Measurements from ENCODE around the gene ASH1L.
A peak's percentile ranks its signal among the peaks of the same experiment; 100 is the strongest.
"Not testable (repeated sequence)": the region's sequence is repeated elsewhere in the genome, so short reads cannot be mapped to it uniquely, and the experiment has no call there.

The ASH1L gene

GRCh38 chr1:155562581-155563376 lies at the start of gene ASH1L:
ASH1L (minus strand) TSS chr1:155562803; CDS start chr1:155521519, 41,284 bp downstream.
- Histone ChIP-seq H3K27me3 (replicated peaks) (no peaks in the 10 kb centered on the region), H3K4me3 (ENCODE audit: low read depth, low read length) (peak within 1 kb of the TSS; percentile 91), H3K36me3 (replicated peaks) (peaks cover 6% of the 10 kb centered on the region), H3K27ac (peak within 1 kb of the TSS; percentile 99)
- peak; percentile 86 for DNase-seq
- TF ChIP-seq, protein P1, sequence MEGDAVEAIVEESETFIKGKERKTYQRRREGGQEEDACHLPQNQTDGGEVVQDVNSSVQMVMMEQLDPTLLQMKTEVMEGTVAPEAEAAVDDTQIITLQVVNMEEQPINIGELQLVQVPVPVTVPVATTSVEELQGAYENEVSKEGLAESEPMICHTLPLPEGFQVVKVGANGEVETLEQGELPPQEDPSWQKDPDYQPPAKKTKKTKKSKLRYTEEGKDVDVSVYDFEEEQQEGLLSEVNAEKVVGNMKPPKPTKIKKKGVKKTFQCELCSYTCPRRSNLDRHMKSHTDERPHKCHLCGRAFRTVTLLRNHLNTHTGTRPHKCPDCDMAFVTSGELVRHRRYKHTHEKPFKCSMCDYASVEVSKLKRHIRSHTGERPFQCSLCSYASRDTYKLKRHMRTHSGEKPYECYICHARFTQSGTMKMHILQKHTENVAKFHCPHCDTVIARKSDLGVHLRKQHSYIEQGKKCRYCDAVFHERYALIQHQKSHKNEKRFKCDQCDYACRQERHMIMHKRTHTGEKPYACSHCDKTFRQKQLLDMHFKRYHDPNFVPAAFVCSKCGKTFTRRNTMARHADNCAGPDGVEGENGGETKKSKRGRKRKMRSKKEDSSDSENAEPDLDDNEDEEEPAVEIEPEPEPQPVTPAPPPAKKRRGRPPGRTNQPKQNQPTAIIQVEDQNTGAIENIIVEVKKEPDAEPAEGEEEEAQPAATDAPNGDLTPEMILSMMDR (IDR thresholded peaks at IDR 0.05; ENCODE audit: low read depth, low read length, missing control alignments) = no peak
- in situ Hi-C loops (cut with HindIII; ENCODE audit: low pct_ligation_motif_present, low sequenced_read_pairs) = no loop called here

GRCh38 chr1:155610257-155610647 lies 47.6 kb upstream of the ASH1L start:
- Histone ChIP-seq H3K36me3 (replicated peaks) (peaks cover 16% of the 10 kb centered on the region), H3K4me3 (ENCODE audit: low read depth, low read length) (peak overlapping the region; percentile 53)
- H3K27me3 ChIP-seq (replicated peaks); in situ Hi-C loops (cut with HindIII; ENCODE audit: low pct_ligation_motif_present, low sequenced_read_pairs); H3K27ac ChIP-seq; DNase-seq: not testable (repeated sequence)

GRCh38 chr1:155609515-155610256 lies 47.1 kb upstream of the ASH1L start, which contains the start of gene MSTO1:
MSTO1 (plus strand) TSS chr1:155610218; CDS start chr1:155610249, 31 bp downstream.
- DNase-seq = peak; percentile 99
- Histone ChIP-seq H3K27ac (peak within 1 kb of the TSS; percentile 59), H3K4me3 (ENCODE audit: low read depth, low read length) (peak within 1 kb of the TSS; percentile 66), H3K27me3 (replicated peaks) (no peaks in the 10 kb centered on the region), H3K36me3 (replicated peaks) (peaks cover 13% of the 10 kb centered on the region)
- in situ Hi-C loops (cut with HindIII; ENCODE audit: low pct_ligation_motif_present, low sequenced_read_pairs) = no loop called here
- TF ChIP-seq, protein P1 (IDR thresholded peaks at IDR 0.05; ENCODE audit: low read depth, low read length, missing control alignments) = no peak

GRCh38 chr1:155608888-155609225 lies 46.3 kb upstream of the ASH1L start:
- TF ChIP-seq, protein P1 (IDR thresholded peaks at IDR 0.05; ENCODE audit: low read depth, low read length, missing control alignments) = no peak
- Histone ChIP-seq H3K36me3 (replicated peaks) (peaks cover 13% of the 10 kb centered on the region), H3K27ac (no peak overlapping the region), H3K27me3 (replicated peaks) (no peaks in the 10 kb centered on the region), H3K4me3 (ENCODE audit: low read depth, low read length) (no peak overlapping the region)
- in situ Hi-C loops (cut with HindIII; ENCODE audit: low pct_ligation_motif_present, low sequenced_read_pairs) = no loop called here
- DNase-seq = no peak

GRCh38 chr1:155607708-155608107 lies 45.1 kb upstream of the ASH1L start:
- in situ Hi-C loops (cut with HindIII; ENCODE audit: low pct_ligation_motif_present, low sequenced_read_pairs) = no loop called here
- DNase-seq = peak; percentile 9
- Histone ChIP-seq H3K4me3 (ENCODE audit: low read depth, low read length) (no peak overlapping the region), H3K27ac (no peak overlapping the region), H3K27me3 (replicated peaks) (no peaks in the 10 kb centered on the region), H3K36me3 (replicated peaks) (peaks cover 7% of the 10 kb centered on the region)
- TF ChIP-seq, protein P1 (IDR thresholded peaks at IDR 0.05; ENCODE audit: low read depth, low read length, missing control alignments) = no peak

DNA sequence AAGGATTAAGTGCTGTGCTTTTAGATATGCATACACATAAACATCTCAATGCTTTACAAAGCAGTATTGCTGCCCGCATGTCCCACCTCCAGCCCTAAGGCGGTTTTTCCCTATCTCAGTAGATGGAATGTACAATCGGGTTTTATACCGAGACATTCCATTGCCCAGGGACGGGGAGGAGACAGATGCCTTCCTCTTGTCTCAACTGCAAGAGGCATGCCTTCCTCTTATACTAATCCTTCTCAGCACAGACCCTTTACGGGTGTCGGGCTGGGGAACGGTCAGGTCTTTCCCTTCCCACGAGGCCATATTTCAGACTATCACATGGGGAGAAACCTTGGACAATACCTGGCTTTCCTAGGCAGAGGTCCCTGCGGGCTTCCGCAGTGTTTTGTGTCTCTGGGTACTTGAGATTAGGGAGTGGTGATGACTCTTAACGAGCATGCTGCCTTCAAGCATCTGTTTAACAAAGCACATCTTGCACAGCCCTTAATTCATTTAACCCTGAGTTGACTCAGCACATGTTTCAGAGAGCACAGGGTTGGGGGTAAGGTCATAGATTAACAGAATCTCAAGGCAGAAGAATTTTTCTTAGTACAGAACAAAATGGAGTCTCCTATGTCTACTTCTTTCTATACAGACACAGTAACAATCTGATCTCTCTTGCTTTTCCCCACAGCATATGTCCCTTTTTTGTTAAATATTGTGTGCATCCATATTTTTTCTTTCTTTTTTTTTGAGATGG lies 37.4 kb upstream of the ASH1L start:
- in situ Hi-C loops (cut with HindIII; ENCODE audit: low pct_ligation_motif_present, low sequenced_read_pairs); H3K27ac ChIP-seq; H3K36me3 ChIP-seq (replicated peaks); H3K4me3 ChIP-seq (ENCODE audit: low read depth, low read length); H3K27me3 ChIP-seq (replicated peaks): not testable (repeated sequence)
- DNase-seq = peak; percentile 9

Data from brain microvascular endothelial cell (primary cell).